Thyroid gland (tissue), 4 donors: ENCODE measurements around the gene PDSS1. TPM values are rescaled to one million over a fixed set of nuclear protein-coding genes. Genes with fewer than 3 reads are reported as not detected.

Experiments used
- DNase-seq, 2 donors: peaks; one replicate each; pipeline ENCODE4 v3.0.0-alpha.2; 2019
- H3K27ac ChIP-seq, 3 donors: fragments of 200-600 bp; sonication (generic); 1 replicate in 2 of 3; 2 replicates in 1 of 3; pipeline ENCODE4 v1.5.1; 2016 to 2019; ENCODE audit warnings: mild to moderate bottlenecking in 1 of 3, moderate library complexity in 1 of 3
- H3K27me3 ChIP-seq: fragments of 200-600 bp; sonication (generic); one replicate; pipeline ENCODE4 v1.5.1; 2019
- H3K36me3 ChIP-seq, 2 donors: fragments of 200-600 bp; sonication (generic); one replicate each; pipeline ENCODE4 v1.5.1; 2016 to 2019
- H3K4me1 ChIP-seq, 2 donors: fragments of 200-600 bp; sonication (generic); one replicate each; pipeline ENCODE4 v1.5.1; 2017 to 2019
- H3K4me3 ChIP-seq, 3 donors: fragments of 200-600 bp; sonication (generic); replicated peaks in 1 of 3; 1 replicate in 2 of 3; 2 replicates in 1 of 3; pipeline ENCODE4 v1.5.1; 2016; ENCODE audit warnings: mild to moderate bottlenecking in 1 of 3
- H3K9me3 ChIP-seq: fragments of 200-600 bp; sonication (generic); one replicate; pipeline ENCODE4 v1.5.1; 2017
- POLR2A ChIP-seq, 2 donors: fragments of 450-650 bp; IDR thresholded peaks; one replicate each; pipeline ENCODE4 v1.6.1; 2017; ENCODE audit warnings: antibody characterized with exemption in 2 of 2, mild to moderate bottlenecking in 2 of 2, moderate library complexity in 1 of 2
- WGBS, 2 donors: methylation state at CpG; one replicate each; pipeline ENCODE4 v1.1.5; 2017; 5-methylcytosine and 5-hydroxymethylcytosine counted together
- intact Hi-C: fragments of 100-400 bp; cut with DNase I; formaldehyde crosslinking; loops from one replicate; pipeline ENCODE4 v1.15.1; 2023
- total RNA-seq, 4 donors: library from RNA; depleted of rRNA; stranded (reverse); fragments of >200 nt; gene quantifications; one replicate each; pipeline ENCODE4 v1.2.3, GENCODE V29; 2016
- TF ChIP-seq, protein P1 (sequence below), 6 experiments: fragments of 200-600 bp in 3 of 6; fragments of 450-650 bp in 3 of 6; sonication (generic) in 3 of 6; IDR thresholded peaks; one replicate each; pipeline ENCODE4 v1.5.1; 2016 to 2019; ENCODE audit warnings: antibody characterized with exemption in 6 of 6, mild to moderate bottlenecking in 2 of 6, inconsistent platforms in 1 of 6, moderate library complexity in 1 of 6

The PDSS1 gene
- total RNA-seq, 4 donors from 2014 or later: 2.7 to 15.0 (median 3.6) TPM

DNA sequence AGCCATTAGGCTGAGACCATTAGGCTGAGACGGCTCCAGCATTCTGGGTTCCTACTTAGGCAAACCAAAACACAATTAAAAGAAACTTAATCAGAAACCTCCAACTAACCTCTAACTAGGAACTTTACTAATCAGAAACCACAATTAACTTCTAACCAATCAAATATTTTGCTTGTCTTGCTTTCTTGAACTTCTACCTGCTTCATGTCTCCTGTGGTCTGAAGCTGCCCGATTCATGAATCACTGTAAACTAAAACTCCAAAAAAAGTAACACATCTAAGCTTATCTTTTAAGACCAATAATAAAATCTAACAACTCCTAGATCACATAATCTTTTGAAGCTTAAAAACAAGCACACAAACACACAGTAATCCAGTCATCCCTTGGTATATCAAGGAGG lies 76.1 kb downstream of the PDSS1 start:
- Histone ChIP-seq H3K27ac (no peak overlapping the region), H3K36me3 (no peaks in the 10 kb centered on the region), H3K4me3 (no peak overlapping the region), H3K4me1 (no peaks in the 10 kb centered on the region), H3K9me3 (no peaks in the 10 kb centered on the region), H3K27me3 (no peaks in the 10 kb centered on the region)
- TF ChIP-seq POLR2A (IDR thresholded peaks at IDR 0.05): no peak
- TF ChIP-seq, protein P1, sequence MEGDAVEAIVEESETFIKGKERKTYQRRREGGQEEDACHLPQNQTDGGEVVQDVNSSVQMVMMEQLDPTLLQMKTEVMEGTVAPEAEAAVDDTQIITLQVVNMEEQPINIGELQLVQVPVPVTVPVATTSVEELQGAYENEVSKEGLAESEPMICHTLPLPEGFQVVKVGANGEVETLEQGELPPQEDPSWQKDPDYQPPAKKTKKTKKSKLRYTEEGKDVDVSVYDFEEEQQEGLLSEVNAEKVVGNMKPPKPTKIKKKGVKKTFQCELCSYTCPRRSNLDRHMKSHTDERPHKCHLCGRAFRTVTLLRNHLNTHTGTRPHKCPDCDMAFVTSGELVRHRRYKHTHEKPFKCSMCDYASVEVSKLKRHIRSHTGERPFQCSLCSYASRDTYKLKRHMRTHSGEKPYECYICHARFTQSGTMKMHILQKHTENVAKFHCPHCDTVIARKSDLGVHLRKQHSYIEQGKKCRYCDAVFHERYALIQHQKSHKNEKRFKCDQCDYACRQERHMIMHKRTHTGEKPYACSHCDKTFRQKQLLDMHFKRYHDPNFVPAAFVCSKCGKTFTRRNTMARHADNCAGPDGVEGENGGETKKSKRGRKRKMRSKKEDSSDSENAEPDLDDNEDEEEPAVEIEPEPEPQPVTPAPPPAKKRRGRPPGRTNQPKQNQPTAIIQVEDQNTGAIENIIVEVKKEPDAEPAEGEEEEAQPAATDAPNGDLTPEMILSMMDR (IDR thresholded peaks at IDR 0.05): no peak
- intact Hi-C loops: no loop called here
- DNase-seq: no peak
- 91 to 99% methylated on average over 2 of the region's 2 CpGs for WGBS, 2 donors

DNA sequence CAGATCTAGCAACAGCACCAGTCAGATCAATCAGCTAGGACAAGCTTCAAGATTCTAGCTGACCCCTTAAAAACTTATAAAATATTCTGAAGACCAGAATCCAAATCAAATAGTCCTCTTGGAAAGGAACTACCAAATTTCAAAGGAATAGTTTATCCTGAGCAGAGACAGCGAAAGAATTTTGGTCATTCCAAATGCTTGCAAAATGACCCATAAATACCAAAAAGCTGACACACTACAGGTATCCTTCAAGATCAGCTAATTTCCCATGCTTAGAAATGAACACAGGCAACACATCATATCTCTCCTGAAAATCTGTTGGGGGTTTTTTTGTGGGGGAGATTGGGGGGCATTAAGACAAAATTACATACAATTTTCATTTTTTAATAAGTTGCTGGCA lies 78.8 kb downstream of the PDSS1 start:
- TF ChIP-seq, protein P1 (IDR thresholded peaks at IDR 0.05): no peak
- no peak for TF ChIP-seq POLR2A (IDR thresholded peaks at IDR 0.05)

DNA sequence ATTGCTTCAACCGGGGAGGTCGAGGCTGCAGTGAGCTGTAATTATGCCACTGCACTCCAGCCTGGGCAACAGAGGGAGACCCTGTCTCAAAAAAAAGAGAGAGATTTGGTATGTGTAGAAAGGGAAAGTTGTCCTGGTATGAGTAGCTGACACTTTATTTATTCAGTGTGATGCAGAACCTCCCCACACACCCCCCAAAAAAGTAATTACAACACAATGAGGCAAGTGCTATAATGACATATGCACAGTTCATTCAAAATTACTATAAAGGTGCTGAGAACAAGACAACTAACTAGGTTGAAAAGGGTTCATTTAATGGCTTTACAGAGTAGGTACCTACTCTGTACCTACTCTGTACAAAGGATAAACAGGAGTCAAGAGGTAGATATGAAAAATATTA lies 80.2 kb downstream of the PDSS1 start:
- no peak overlapping the region for H3K27ac ChIP-seq
- no peaks in the 10 kb centered on the region for H3K36me3 ChIP-seq
- H3K27me3 ChIP-seq: no peaks in the 10 kb centered on the region
- DNase-seq: no peak
- H3K4me1 ChIP-seq: peaks cover 16 to 29% of the 10 kb centered on the region in 2 donors
- 93 to 97% methylated on average over 2 of the region's 2 CpGs for WGBS, 2 donors
- intact Hi-C loops: no loop called here
- H3K4me3 ChIP-seq: no peak overlapping the region
- no peaks in the 10 kb centered on the region for H3K9me3 ChIP-seq
- TF ChIP-seq, protein P1 (IDR thresholded peaks at IDR 0.05): no peak
- no peak for TF ChIP-seq POLR2A (IDR thresholded peaks at IDR 0.05)

More for the DNA sequence above, 78.8 kb downstream of the PDSS1 start:
- no peaks in the 10 kb centered on the region for H3K36me3 ChIP-seq
- DNase-seq: no peak
- intact Hi-C loops: no loop called here
- H3K27me3 ChIP-seq: no peaks in the 10 kb centered on the region
- H3K4me1 ChIP-seq: peaks cover 8 to 20% of the 10 kb centered on the region in 2 donors
- H3K4me3 ChIP-seq: no peak overlapping the region
- H3K27ac ChIP-seq: no peak overlapping the region
- 93 to 98% methylated on average over 1 of the region's 1 CpG for WGBS, 2 donors
- no peaks in the 10 kb centered on the region for H3K9me3 ChIP-seq

DNA sequence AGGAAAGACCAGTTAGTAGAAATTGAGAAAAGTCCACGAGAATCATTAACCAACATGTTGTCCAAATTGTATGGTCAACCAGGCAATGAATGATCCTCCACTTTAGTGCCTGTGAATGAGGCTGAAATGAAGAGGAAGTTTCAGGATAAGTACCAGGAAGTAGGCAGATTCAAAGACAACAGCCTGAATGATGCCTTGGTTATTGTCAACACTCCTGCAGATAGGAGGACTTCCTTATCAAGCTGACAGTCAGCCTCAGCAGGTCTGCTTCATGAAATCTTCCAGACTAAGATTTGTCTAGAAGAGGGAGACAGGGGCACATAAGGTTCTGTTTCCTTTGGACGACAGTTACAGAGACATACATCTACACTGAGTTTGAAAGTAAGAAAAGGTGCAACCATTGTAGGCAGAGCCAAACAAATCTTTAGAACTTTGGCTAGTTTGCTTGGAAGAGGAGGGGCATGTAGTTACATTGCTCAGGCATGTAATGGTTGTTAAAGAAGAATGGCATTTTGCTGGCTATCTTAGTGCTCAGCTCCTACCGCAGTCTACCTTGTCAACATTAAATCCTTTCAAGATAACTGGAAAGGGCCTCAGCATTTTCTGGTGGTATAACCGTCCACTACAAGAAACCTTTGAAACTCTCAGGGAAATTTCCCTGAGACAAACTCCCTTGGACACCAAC lies 81.8 kb downstream of the PDSS1 start:
- intact Hi-C loops: no loop called here
- 91 to 92% methylated on average over 4 of the region's 4 CpGs for WGBS, 2 donors
- H3K36me3 ChIP-seq: no peaks in the 10 kb centered on the region

More for the DNA sequence above, 81.8 kb downstream of the PDSS1 start:
- H3K4me3 ChIP-seq: no peak overlapping the region
- H3K9me3 ChIP-seq: no peaks in the 10 kb centered on the region
- H3K4me1 ChIP-seq: peaks cover 20 to 38% of the 10 kb centered on the region in 2 donors
- no peak for TF ChIP-seq POLR2A (IDR thresholded peaks at IDR 0.05)
- TF ChIP-seq, protein P1 (IDR thresholded peaks at IDR 0.05): no peak
- H3K27me3 ChIP-seq: no peaks in the 10 kb centered on the region
- H3K27ac ChIP-seq: no peak overlapping the region
- no peak for DNase-seq
